ENCODE data around the gene CHIT1.

The CHIT1 gene

DNA sequence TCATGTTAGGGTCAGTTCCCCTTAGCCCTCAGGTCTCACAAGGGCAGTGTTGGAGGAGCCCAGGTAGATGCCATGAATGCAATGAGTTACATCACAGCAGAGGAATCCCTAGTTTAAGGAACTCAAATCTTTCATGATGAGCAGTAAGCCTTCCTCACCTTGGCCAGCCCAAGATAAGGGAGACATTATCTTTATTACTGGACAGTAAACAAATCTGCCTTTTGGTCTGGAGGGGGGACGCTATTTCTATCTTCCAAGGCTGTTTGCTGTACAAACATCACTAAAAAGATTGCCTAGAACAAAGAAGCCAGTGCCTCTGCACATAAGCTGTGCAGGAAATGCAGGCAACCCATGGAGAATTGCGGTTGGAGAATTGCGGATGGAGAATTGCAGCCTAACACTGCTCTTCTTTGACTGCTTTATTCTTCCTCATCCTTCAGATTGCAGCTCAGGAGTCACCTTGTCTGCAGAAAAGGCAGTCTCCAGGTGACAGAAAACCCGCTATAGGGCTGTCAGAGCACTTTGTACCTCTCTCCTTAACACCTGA, 40.7 kb downstream of the CHIT1 start:
- no peak for DNase-seq (ENCODE audit: low read depth)

DNA sequence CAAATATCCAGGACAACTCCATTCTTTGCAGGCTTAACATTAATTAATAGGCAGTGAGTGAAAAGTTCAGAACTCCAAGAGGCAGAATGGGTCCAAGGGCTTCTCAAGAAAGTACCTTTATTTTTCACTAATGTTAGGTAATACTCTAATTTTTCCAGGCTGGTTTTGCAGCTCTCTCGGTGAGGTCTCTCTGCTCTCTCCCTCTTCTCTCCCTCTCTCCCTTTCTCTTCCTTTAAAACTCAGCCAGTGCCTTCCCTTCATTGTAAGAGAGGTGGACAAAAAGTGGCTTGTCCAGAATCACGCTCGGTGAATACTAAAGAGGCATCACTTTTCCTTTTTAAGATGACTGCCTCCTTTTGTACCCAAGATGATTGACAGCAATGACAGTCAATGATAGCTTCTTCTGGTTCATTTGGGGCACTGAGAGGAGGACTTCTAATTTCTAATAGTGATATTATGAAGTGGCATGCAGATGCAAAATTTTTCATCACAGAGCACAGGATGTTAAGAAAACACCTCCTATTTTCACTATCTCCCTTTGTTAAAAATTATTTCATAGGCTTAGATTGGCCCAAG, 41.7 kb downstream of the CHIT1 start:
- DNase-seq (ENCODE audit: low read depth): no peak

DNA sequence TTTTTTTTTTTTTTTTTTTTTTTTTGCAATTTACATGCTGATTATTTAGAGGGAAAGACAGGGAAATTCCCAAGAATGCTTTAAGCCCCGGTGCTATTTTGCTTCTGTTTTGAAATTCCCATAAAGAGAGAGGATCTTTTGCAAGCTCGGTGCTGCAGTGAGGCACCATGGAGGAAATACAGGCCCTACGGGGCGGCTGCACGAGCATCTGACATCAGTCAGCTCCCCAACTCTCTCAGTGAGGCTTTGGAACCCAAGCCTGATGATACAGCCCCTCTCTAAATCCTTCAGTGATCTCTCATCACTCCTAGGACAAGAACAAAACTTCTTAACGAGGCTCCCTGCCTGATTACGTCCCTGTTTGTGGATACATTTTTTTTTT, 42.2 kb downstream of the CHIT1 start:
- no peak for DNase-seq (ENCODE audit: low read depth)

GRCh38 chr1:203186446-203187303, 42.8 kb downstream of the CHIT1 start, which contains the start of gene CHI3L1:
CHI3L1 (minus strand) TSS chr1:203186704; CDS start chr1:203186623, 81 bp downstream.
- DNase-seq (ENCODE audit: low read depth): no peak

DNA sequence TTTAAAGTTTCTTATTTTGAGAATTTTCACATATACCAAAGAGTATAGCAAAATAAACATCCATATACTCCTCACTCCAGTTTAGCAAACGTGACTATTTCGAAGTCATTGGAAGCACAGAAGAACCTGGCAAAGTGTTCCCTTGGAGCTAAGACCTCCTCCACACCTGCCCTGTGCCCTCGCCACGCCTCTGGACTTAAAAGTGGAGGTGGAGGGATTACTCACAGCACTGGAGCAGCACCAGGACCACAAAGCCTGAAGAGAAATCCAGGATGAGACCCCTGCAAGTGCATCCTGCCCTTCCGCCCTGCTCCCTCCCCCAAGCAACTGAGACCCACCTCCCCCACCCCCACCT, 43.4 kb downstream of the CHIT1 start:
- DNase-seq (ENCODE audit: low read depth): no peak

- no peak for DNase-seq (ENCODE audit: low read depth)
Measured at GRCh38 chr1:203185585-203185984, 43.9 kb downstream of the CHIT1 start.

DNA sequence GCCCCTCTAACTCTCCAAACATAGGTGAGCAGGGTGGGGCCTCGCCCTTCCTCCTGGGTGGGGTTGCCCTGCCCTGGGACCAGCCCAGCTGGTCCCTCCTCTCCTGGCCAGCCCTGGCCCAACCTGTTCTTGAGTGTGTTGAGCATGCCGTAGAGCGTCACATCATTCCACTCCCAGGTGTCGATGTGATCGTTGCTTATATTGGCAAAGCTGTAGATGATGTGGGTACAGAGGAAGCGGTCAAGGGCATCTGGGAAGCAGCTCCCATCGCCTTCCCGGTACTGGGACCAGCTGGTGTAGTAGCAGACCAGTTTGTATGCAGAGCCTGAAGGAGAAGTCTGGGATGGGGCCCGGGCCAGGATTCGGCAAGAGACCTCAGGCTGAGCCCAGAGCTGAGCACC, 44.4 kb downstream of the CHIT1 start:
- no peak for DNase-seq (ENCODE audit: low read depth)

GRCh38 chr1:203184467-203184866, 45.0 kb downstream of the CHIT1 start:
- no peak for DNase-seq (ENCODE audit: low read depth)

- DNase-seq (ENCODE audit: low read depth): no peak
Measured at GRCh38 chr1:203183828-203184227, 45.6 kb downstream of the CHIT1 start.

GRCh38 chr1:203182387-203182953, 47.0 kb downstream of the CHIT1 start:
- DNase-seq (ENCODE audit: low read depth): no peak

GRCh38 chr1:203181586-203182386, 47.7 kb downstream of the CHIT1 start:
- DNase-seq (ENCODE audit: low read depth): no peak

DNA sequence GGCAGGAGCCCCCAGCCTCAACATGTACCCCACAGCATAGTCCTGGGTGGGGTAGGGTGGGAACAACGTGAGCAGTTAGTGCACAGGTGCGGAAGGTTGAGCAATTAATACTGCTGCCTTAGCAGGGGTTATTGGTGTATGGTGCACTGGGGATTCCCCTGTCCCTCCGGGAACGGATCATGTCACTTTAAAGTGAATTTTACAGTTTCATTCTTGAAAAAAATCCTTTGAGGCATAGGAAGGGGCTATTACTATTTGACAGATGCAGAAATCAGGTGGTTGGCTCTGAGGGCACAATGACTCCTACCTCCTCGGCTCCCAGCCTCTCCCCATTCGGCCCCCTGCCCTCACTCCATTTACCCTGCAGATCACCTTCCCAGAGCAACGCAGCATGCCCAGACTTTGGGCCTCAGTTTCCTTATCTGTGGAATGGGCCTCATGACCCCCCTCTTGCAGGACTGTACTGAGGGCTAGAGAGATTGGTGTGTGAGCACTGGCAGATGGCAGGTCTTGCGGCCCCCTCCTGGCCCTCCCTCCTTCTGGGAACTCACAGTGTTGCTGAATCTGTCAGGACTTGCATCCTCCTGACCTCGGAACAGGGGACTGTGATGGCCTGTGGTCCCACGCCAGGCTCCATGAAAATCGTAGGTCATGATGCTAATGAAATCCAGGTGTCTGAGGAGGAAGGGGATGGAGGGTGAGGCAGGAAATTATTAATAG, 48.7 kb downstream of the CHIT1 start:
- no peak for DNase-seq (ENCODE audit: low read depth)

DNA sequence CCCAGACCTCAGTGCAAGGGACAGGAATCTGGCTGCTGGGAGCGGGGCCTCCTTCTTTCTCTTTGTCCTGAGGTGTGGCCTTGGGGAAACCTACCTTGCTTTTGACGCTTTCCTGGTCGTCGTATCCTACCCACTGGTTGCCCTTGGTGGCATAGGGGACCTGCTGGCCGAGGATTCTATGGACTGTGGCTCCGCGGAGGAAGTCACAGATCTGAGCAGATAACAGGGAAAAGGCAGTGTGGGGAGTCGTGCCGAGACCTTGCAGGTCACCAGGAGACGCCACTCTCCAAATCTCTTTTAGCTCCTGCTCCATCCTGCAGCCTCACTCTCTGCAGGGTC, 49.8 kb downstream of the CHIT1 start:
- no peak for DNase-seq (ENCODE audit: low read depth)

DNA sequence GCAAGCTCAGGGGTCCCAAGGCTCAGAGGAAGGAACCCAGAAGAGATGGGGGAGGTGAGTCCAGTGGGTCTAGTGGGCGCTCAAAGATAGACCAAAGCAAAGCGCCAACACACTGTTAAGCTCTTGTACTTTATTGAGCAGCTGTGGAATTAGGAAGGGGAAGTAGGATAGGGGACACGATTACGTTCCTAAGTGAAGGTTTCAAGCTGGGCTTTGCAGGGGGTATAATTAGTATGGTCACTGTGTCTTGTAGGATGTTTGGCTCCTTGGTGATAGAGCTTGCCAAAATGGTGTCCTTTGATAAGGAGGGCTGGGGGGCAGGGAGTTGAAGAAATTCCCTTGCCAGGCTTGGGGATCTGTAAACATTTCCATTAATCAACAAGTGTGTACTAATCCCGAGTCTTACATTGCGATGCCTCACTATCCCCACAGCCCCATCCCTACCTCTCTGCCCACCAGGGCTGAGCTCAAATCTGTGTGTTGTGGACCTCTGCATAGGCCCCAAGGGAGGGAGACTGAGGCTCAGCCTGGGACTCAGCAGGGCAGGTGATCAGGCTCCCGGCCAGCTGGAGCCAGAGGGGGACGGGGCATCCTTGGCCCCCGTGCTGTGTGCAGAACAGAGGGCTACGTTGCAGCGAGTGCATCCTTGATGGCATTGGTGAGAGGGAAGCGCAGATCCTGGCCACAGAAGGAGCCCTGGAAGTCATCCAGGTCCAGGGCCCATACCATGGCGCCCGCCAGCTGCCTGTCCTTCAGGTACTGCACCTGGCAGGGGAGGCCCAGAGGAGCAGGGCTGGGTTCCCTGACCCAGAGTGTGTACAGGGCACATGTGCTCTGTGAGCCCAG, 50.4 kb downstream of the CHIT1 start:
- DNase-seq (ENCODE audit: low read depth): no peak

DNA sequence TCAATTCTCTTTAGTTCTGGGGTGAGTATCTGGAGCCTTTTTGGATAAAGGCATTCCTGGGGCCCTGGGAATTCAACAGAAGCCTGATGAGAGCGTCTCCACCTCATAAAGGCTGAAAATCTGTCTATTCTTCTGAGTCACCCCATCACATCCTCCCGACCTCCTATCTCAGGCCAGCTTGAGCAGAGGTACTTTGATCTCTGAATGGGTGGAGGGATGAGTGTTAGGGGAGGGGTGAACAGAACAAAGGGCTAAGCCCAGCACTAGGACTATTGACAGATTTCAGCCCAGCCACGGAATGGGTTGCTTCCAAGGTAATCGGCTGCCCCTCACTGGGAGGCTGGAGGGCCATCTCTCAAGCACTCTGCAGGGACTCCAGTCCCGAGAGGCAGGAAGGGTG, 51.4 kb downstream of the CHIT1 start:
- DNase-seq (ENCODE audit: low read depth): peak; percentile 53

GRCh38 chr1:203177470-203178039, 51.9 kb downstream of the CHIT1 start:
- DNase-seq (ENCODE audit: low read depth): peak; percentile 77

GRCh38 chr1:203177036-203177405, 52.5 kb downstream of the CHIT1 start:
- DNase-seq (ENCODE audit: low read depth): no peak

DNA sequence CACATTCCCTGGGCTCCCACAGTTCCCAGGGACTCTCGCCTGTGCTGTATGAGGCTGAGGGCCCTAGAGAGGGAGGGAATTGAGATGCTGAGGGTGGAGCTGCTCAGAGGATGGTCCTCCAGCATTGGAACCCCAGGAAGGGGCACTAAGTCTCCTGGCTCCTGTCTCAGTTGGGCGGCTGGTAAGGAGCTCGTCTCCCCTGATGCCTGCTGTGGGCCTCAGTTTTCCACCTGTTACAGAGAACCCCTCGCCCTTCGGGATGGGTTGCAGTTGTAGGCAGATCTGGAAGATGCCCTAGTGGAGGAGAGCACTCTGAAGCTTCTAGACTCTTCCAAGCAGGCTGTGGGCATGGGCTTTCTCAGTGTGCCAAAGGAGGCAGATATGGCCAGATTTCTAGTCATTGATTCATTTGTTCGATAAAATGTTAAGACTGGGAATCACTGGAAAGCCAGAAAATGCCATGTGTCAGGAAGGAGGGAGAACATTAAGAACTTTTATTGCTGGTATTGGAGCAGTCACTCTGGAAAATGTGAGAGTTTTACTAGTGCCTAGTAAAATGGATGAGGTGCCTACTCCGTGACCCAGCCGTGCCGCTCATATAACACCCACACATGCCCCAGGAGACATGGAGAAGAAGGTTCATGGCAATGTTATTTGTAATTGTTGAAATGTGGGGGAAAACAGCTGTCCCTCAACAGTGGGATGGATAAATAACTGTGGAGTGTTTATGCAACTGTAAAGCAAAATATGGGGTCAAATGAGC, 53.0 kb downstream of the CHIT1 start:
- DNase-seq (ENCODE audit: low read depth): no peak

- DNase-seq (ENCODE audit: low read depth): peak; percentile 22
Measured at GRCh38 chr1:203175827-203176241, 53.6 kb downstream of the CHIT1 start.

Measured in EH (cell line).